Activated CD8-positive, alpha-beta T cell treated with anti-CD3 and anti-CD28 coated beads for 36 hours (primary cell): ENCODE data around the gene CPLANE1. TPM values are rescaled to one million over a fixed set of nuclear protein-coding genes. Genes with fewer than 3 reads are reported as not detected.
"Not testable (repeated sequence)": the region's sequence is repeated elsewhere in the genome, so short reads cannot be mapped to it uniquely, and the experiment has no call there.

Experiments
- ATAC-seq: fragments of 200-7000 bp; cut with Tn5 transposase; one replicate; pipeline ENCODE4 v1.10.0; 2021; ENCODE audit warnings: mild to moderate bottlenecking, moderate library complexity
- CTCF ChIA-PET: fragments of 350-600 bp; sonication (Branson Sonifier 250); formaldehyde crosslinking; loops from one replicate; lab custom pipeline; 2021; ENCODE audit warnings: antibody characterized with exemption; lab: Charles Lee
- POLR2A ChIA-PET: fragments of 350-600 bp; sonication (Branson Sonifier 250); formaldehyde crosslinking; loops from one replicate; lab custom pipeline; 2021; ENCODE audit warnings: antibody characterized with exemption; lab: Charles Lee
- DNase-seq: peaks from one replicate; pipeline ENCODE4 v3.0.0-alpha.2; 2020
- H3K27ac Mint-ChIP-seq: one replicate; pipeline ENCODE4 v1.8.0; 2021; ENCODE audit warnings: mild to moderate bottlenecking, mixed read lengths
- H3K27me3 Mint-ChIP-seq: one replicate; pipeline ENCODE4 v1.8.0; 2021; ENCODE audit warnings: mixed read lengths
- H3K36me3 Mint-ChIP-seq: one replicate; pipeline ENCODE4 v1.8.0; 2021; ENCODE audit warnings: low read depth, mixed read lengths
- H3K4me1 Mint-ChIP-seq: one replicate; pipeline ENCODE4 v1.8.0; 2021; ENCODE audit warnings: low read depth, mixed read lengths
- H3K4me3 Mint-ChIP-seq: one replicate; pipeline ENCODE4 v1.8.0; 2021; ENCODE audit warnings: mild to moderate bottlenecking, moderate library complexity, mixed read lengths
- H3K9me3 Mint-ChIP-seq: one replicate; pipeline ENCODE4 v1.8.0; 2021; ENCODE audit warnings: mixed read lengths
- CTCF ChIP-seq: fragments of 200-600 bp; IDR thresholded peaks from one replicate; pipeline ENCODE4 v1.8.0; 2022; ENCODE audit warnings: antibody characterized with exemption, mild to moderate bottlenecking
- intact Hi-C: fragments of 100-400 bp; cut with micrococcal nuclease; formaldehyde crosslinking; loops from one replicate; pipeline ENCODE4 v1.10.0; 2022
- total RNA-seq, 2 experiments: library from RNA; stranded (reverse); gene quantifications; one replicate each; pipeline ENCODE4 v1.2.3, GENCODE V29; 2021

The CPLANE1 gene
- total RNA-seq, 2 experiments from 2014 or later: 4.8 to 4.9 TPM

DNA sequence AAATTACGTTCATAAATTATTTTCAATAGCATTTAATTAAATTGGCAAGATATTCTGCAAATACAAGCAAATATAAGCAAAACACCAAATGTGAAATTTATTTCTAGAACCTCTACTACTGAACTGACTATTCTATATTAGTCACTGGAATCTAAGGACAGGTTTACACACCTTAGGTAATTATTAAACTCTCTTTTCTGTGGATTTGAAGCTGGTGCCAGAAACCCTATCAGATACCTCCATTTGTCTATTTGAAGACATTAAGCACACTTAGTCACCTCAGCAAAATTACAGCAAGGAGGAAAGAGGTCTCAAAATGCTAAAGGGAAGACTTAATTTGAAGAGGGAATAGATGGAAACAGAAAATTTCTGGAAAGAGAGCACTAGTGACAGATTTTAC is 83.4 kb downstream of the CPLANE1 start:
- H3K4me3 Mint-ChIP-seq: no peak overlapping the region
- no peak overlapping the region for H3K27ac Mint-ChIP-seq
- no peak for ATAC-seq
- no peaks in the 10 kb centered on the region for H3K9me3 Mint-ChIP-seq
- no peaks in the 10 kb centered on the region for H3K27me3 Mint-ChIP-seq
- no peak for DNase-seq
- TF ChIP-seq CTCF: no peak
- no peaks in the 10 kb centered on the region for H3K4me1 Mint-ChIP-seq
- H3K36me3 Mint-ChIP-seq: peaks cover 4% of the 10 kb centered on the region
- POLR2A ChIA-PET: no interaction called here
- intact Hi-C loops: no loop called here
- CTCF ChIA-PET: no interaction called here

DNA sequence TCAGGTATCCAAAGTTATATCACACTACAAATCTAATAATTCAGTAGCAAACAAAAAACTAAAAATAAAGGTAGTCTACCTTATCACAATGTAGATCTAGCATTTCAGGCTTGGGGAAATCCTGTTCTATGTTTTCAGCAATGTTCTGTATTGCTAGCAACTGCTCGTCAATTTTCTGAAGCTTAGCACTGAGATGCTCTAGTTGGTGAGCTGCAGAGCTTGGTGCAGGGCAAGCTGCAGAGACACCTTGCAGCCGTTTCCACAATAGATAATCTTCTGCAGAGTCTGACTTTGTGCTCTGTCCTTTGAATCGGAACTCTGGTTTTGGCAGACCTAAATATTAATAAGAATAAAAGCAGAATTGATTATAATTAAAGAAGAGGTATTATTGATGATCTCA is 95.5 kb downstream of the CPLANE1 start:
- ATAC-seq (no peak), DNase-seq (no peak)
- POLR2A ChIA-PET: no interaction called here
- H3K4me1 Mint-ChIP-seq: no peaks in the 10 kb centered on the region
- CTCF ChIA-PET: interaction anchor here (1.0 kb wide), 1 partner anchor 23 kb away, joined by 4 read pairs; no protein-coding TSS in a partner anchor
- H3K27me3 Mint-ChIP-seq: no peaks in the 10 kb centered on the region
- H3K27ac Mint-ChIP-seq: no peak overlapping the region
- no peak for TF ChIP-seq CTCF
- intact Hi-C loops: no loop called here
- no peaks in the 10 kb centered on the region for H3K9me3 Mint-ChIP-seq
- H3K36me3 Mint-ChIP-seq: peaks cover 8% of the 10 kb centered on the region
- H3K4me3 Mint-ChIP-seq: no peak overlapping the region

GRCh38 chr5:37146896-37147295 is 102.3 kb downstream of the CPLANE1 start:
- ChIA-PET CTCF (interaction anchor here (1.5 kb wide), 1 partner anchor 97 kb away, joined by 3 read pairs; no protein-coding TSS in a partner anchor), POLR2A (no interaction called here)
- no peaks in the 10 kb centered on the region for H3K4me1 Mint-ChIP-seq
- no peak overlapping the region for H3K27ac Mint-ChIP-seq
- H3K4me3 Mint-ChIP-seq: no peak overlapping the region
- H3K9me3 Mint-ChIP-seq: peaks cover 4% of the 10 kb centered on the region
- no peak for TF ChIP-seq CTCF
- intact Hi-C loops: no loop called here
- H3K27me3 Mint-ChIP-seq: no peaks in the 10 kb centered on the region
- DNase-seq (no peak), ATAC-seq (no peak)
- peaks cover 18% of the 10 kb centered on the region for H3K36me3 Mint-ChIP-seq

DNA sequence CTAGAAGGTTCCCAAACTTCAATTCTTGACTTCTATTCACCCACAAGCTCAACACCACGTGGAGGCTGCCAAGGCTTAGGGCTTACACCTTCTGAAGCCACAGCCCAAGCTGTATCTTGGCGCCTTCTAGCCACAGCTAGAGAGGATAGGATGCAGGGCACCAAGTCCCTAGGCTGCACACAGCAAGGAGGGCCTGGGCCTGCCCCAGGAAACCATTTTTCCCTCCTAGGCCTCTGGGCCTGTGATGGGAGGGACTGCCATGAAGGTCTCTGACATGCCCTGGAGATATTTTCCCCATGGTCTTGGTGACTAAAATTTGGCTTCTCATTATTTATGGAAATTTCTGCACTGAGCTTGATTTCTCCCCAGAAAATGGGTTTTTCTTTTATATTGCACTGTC is 112.5 kb downstream of the CPLANE1 start:
- CTCF ChIA-PET: no interaction called here
- Mint-ChIP-seq H3K27me3 (no peaks in the 10 kb centered on the region), H3K27ac (no peak overlapping the region), H3K4me1 (no peaks in the 10 kb centered on the region), H3K9me3 (peaks cover 9% of the 10 kb centered on the region), H3K4me3 (no peak overlapping the region), H3K36me3 (peaks cover 38% of the 10 kb centered on the region)
- POLR2A ChIA-PET: no interaction called here
- TF ChIP-seq CTCF: no peak
- intact Hi-C loops: no loop called here
- DNase-seq (no peak), ATAC-seq (no peak)

DNA sequence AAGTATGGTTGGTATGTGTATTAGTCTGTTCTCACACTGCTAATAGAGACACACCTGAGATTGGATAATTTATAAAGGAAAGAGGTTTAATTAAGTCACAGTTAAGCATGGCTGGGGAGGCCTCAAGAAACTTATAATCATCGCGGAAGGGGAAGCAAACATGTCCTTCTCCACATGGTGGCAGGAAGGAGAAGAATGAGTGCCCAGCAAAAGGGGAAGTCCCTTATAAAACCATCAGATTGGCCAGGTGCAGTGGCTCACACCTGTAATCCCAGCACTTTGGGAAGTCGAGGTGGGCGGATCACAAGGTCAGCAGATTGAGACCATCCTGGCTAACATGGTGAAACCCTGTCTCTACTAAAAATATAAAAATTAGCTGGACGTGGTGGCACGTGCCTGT is 113.9 kb downstream of the CPLANE1 start:
- H3K9me3 Mint-ChIP-seq, ATAC-seq, H3K27me3 Mint-ChIP-seq, H3K27ac Mint-ChIP-seq, H3K4me1 Mint-ChIP-seq, CTCF ChIA-PET, POLR2A ChIA-PET, DNase-seq, H3K4me3 Mint-ChIP-seq, intact Hi-C loops: not testable (repeated sequence)
- H3K36me3 Mint-ChIP-seq: peaks cover 38% of the 10 kb centered on the region

DNA sequence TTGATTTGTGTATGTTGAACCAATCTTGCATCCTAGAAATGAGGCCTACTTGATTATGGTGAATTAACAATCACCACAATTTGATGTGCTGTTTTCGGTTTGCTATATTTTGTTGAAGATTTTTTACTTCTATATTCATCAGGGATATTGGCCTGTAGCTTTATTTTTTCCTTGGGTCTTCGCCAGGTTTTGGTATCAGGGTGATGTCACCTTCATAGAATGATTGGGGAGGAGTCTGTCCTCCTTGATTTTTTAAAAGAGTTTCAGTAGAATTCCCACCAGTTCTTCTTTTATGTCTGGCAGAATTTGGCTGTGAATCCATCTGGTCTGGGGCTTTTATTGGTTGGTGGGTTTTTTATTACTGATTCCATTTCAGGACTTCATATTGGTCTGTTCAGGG is 115.2 kb downstream of the CPLANE1 start:
- ATAC-seq: no peak
- intact Hi-C loops: no loop called here
- no peak for DNase-seq
- H3K36me3 Mint-ChIP-seq: peaks cover 39% of the 10 kb centered on the region
- TF ChIP-seq CTCF: no peak
- no peak overlapping the region for H3K27ac Mint-ChIP-seq
- H3K27me3 Mint-ChIP-seq: no peaks in the 10 kb centered on the region
- H3K9me3 Mint-ChIP-seq: peaks cover 9% of the 10 kb centered on the region
- H3K4me1 Mint-ChIP-seq: no peaks in the 10 kb centered on the region
- no peak overlapping the region for H3K4me3 Mint-ChIP-seq
- ChIA-PET CTCF (no interaction called here), POLR2A (no interaction called here)
